IMR-90 (cell line): Measurements from ENCODE around the gene FN1.

Experiments used
- NFE2L2 ChIP-seq: fragments of 150-350 bp; IDR thresholded peaks from 2 replicates; pipeline ENCODE4 v1.6.1; 2016; ENCODE audit warnings: low read depth, mild to moderate bottlenecking, low read length
- POLR2A ChIP-seq: IDR thresholded peaks from 2 replicates; pipeline ENCODE4 v1.6.1; 2012; ENCODE audit warnings: mild to moderate bottlenecking, low read depth, low read length
- RCOR1 ChIP-seq: IDR thresholded peaks from 2 replicates; pipeline ENCODE4 v1.6.1; 2012; ENCODE audit warnings: mild to moderate bottlenecking, low read length, improper control_type of control experiment; ENCODE audit not compliant: insufficient replicate concordance
- TF ChIP-seq, protein P1 (sequence below): conservative IDR thresholded peaks from 2 replicates; pipeline ENCODE4 v1.5.1; 2012; ENCODE audit warnings: mild to moderate bottlenecking, low read depth, low read length, improper control_type of control experiment
- TF ChIP-seq, protein P2 (sequence below): fragments of 150-350 bp; IDR thresholded peaks from 2 replicates; pipeline ENCODE4 v1.6.1; 2016; ENCODE audit warnings: low read depth, mild to moderate bottlenecking, low read length, moderate library complexity, borderline replicate concordance

DNA sequence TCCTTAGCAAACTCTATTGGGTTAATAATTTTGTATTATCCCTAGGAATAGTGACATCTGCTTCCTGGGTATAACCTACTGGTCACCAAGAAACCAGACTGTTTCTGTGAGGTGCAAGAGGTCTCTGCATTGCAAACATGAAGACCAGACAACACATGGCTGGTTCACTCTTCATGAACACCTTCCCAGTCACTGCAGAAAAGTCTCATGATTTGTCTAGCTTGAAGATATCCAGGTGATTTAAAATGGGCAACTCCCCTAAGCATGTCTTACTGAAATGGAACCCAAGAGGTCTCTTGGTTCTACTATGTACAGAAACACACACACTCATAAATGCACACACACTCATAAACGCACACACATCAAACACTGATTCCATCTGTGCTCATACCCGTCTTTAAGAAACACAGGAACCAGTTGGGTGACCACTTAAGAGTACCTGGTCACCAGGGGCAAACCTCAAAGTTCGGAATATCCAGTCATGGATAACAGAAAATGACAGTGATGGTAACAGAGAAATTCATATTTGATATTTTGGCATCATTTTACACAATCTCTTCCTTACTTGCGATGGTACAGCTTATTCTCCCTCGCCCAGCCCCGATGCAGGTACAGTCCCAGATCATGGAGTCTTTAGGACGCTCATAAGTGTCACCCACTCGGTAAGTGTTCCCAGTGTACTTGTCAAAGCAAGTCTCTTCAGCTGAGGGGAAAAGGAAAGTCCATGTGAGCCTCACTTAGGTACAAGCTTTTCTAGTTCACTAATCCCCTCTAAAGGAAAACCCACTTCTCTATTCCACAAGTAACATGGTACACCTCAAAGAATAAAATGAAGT lies 2.9 kb downstream of the FN1 start:
- TF ChIP-seq, protein P1, sequence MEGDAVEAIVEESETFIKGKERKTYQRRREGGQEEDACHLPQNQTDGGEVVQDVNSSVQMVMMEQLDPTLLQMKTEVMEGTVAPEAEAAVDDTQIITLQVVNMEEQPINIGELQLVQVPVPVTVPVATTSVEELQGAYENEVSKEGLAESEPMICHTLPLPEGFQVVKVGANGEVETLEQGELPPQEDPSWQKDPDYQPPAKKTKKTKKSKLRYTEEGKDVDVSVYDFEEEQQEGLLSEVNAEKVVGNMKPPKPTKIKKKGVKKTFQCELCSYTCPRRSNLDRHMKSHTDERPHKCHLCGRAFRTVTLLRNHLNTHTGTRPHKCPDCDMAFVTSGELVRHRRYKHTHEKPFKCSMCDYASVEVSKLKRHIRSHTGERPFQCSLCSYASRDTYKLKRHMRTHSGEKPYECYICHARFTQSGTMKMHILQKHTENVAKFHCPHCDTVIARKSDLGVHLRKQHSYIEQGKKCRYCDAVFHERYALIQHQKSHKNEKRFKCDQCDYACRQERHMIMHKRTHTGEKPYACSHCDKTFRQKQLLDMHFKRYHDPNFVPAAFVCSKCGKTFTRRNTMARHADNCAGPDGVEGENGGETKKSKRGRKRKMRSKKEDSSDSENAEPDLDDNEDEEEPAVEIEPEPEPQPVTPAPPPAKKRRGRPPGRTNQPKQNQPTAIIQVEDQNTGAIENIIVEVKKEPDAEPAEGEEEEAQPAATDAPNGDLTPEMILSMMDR = no peak
- TF ChIP-seq POLR2A (peak; percentile 13), RCOR1 (no peak), NFE2L2 (no peak)
- TF ChIP-seq, protein P2, sequence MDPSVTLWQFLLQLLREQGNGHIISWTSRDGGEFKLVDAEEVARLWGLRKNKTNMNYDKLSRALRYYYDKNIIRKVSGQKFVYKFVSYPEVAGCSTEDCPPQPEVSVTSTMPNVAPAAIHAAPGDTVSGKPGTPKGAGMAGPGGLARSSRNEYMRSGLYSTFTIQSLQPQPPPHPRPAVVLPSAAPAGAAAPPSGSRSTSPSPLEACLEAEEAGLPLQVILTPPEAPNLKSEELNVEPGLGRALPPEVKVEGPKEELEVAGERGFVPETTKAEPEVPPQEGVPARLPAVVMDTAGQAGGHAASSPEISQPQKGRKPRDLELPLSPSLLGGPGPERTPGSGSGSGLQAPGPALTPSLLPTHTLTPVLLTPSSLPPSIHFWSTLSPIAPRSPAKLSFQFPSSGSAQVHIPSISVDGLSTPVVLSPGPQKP = no peak
